ENCODE data around the gene TMEM179B. TPM values are rescaled to one million over a fixed set of nuclear protein-coding genes. Genes with fewer than 3 reads are reported as not detected.
A peak's percentile ranks its signal among the peaks of the same experiment; 100 is the strongest.
"Not testable (repeated sequence)": the region's sequence is repeated elsewhere in the genome, so short reads cannot be mapped to it uniquely, and the experiment has no call there.

TMEM179B gene
- total RNA-seq, 2 donors from 2014 or later = 46.7 to 54.5 TPM

GRCh38 chr11:62753736-62754603 lies 33.2 kb upstream of the TMEM179B start, which contains the start of gene ZBTB3:
Gene ZBTB3 (minus strand): TSS chr11:62754160. CDS start chr11:62753664, 496 bp downstream.
- peak within 1 kb of the TSS; percentile 92 for H3K27ac ChIP-seq
- peaks cover 8% of the 10 kb centered on the region for H3K4me1 ChIP-seq
- peak; percentile 99 for DNase-seq
- peak within 1 kb of the TSS; percentile 57 for H3K4me3 ChIP-seq
- H3K27me3 ChIP-seq = no peaks in the 10 kb centered on the region
- TF ChIP-seq CTCF (IDR thresholded peaks at IDR 0.05) = no peak
- no peaks in the 10 kb centered on the region for H3K9me3 ChIP-seq
- H3K36me3 ChIP-seq = no peaks in the 10 kb centered on the region
- intact Hi-C loops (cut with DNase I) = no loop called here
- H3K9ac ChIP-seq (ENCODE audit: low read depth in 2 of 2, low read length in 2 of 2) = peak within 1 kb of the TSS; percentile 79 to 86

- intact Hi-C loops (cut with DNase I) = no loop called here
- H3K27me3 ChIP-seq = no peaks in the 10 kb centered on the region
- no peak overlapping the region for H3K27ac ChIP-seq
- no peak overlapping the region for H3K4me3 ChIP-seq
- no peak for TF ChIP-seq CTCF (IDR thresholded peaks at IDR 0.05)
- peaks cover 8% of the 10 kb centered on the region for H3K4me1 ChIP-seq
- no peak for DNase-seq
- H3K36me3 ChIP-seq = no peaks in the 10 kb centered on the region
- no peaks in the 10 kb centered on the region for H3K9me3 ChIP-seq
- H3K9ac ChIP-seq (ENCODE audit: low read depth in 2 of 2, low read length in 2 of 2) = peak overlapping the region in 1 of 2 donors; percentile 40
These were observed 32.1 kb upstream of the TMEM179B start for GRCh38 chr11:62755086-62755615.

DNA sequence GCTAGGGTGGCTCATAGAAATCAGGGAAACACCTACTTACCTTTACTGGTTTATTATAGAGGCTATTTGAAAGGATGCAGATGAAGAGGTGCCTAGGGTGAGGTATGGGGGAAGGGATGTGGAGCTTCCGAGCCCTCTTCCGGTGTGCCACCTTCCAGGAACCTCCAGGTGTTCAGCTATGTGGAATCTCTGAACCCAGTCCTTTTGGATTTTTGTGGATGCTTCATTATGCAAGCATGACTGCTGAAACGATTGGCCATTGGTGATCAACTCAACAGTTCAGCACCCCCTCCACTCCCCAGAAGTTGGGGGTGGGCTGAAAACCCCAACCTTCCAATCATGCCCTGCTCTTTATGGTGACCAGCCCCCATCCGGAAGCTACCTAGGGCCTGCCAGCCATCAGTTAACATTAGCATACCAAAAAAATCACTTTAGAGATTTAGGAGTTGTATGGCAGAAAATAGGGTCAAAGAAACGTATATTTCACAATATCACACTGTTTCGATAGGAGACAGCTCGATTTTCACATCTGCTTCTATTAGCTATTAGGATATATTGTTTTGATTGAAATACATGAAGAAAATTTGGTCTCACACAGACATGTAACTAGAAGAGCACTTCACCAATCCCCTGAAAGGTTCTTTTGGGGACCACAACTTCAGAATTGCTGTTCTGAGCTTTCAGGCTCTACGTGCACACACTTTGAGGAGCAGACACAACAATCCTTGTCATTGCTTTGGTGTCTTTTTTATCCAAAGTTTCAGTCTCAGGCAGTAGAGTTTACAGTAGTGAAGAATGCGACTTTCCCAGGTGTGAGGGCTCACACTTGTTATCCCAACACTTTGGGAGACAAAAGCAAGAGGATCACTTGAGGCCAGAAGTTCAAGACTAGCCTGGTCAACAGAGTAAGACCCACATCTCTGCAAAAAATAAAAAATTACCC lies 29.1 kb upstream of the TMEM179B start:
- TF ChIP-seq CTCF (IDR thresholded peaks at IDR 0.05) = no peak
- H3K27me3 ChIP-seq = no peaks in the 10 kb centered on the region
- no peak overlapping the region for H3K4me3 ChIP-seq
- intact Hi-C loops (cut with DNase I) = no loop called here
- no peaks in the 10 kb centered on the region for H3K9me3 ChIP-seq
- no peaks in the 10 kb centered on the region for H3K36me3 ChIP-seq
- H3K9ac ChIP-seq (ENCODE audit: low read depth in 2 of 2, low read length in 2 of 2) = no peak overlapping the region
- peaks cover 11% of the 10 kb centered on the region for H3K4me1 ChIP-seq
- DNase-seq = no peak
- no peak overlapping the region for H3K27ac ChIP-seq

DNA sequence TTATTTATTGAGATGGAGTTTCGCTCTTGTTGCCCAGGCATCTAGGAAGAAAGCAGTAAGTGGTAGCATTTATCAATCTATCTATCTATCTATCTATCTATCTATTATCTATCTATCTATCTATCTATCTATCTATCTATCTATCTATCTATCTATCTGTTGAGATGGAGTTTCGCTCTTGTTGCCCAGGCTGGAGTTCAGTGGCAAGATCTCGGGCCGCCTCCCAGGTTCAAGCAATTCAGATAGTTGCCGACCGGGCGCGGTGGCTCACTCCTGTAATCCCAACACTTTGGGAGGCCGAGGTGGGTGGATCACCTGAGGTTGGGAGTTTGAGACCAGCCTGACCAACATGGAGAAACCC lies 26.4 kb upstream of the TMEM179B start:
- DNase-seq = peak; percentile 32
- not testable (repeated sequence) for H3K9ac ChIP-seq (ENCODE audit: low read depth in 2 of 2, low read length in 2 of 2); H3K4me1 ChIP-seq; H3K9me3 ChIP-seq; H3K27me3 ChIP-seq; H3K36me3 ChIP-seq
- Histone ChIP-seq H3K4me3 (peak overlapping the region; percentile 87), H3K27ac (peak overlapping the region; percentile 81)
- intact Hi-C loops (cut with DNase I) = loop anchor here (10.0 kb wide), 1 partner anchor 46 kb away; no protein-coding TSS in a partner anchor

DNA sequence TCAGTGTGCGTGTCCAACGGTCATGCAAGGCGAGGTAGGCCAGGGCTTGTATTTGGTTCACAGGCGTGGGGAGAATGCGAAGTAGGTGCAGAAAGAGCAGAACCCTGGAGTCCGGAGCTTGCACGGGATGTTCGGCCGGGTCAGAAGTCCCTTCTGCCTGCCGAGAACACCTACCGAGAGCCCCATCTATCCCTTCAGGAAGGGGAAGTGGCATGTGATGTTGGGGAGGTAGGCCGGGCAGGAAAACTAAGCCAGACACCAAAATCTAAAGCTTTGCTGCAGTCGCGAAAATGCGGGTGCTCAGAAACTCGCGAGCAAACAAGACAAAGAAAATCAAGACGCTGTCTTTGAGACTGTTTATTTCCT lies 16.4 kb upstream of the TMEM179B start:
- intact Hi-C loops (cut with DNase I) = no loop called here

More for the DNA sequence above, 16.4 kb upstream of the TMEM179B start:
- Histone ChIP-seq H3K36me3 (no peaks in the 10 kb centered on the region), H3K4me3 (peak overlapping the region; percentile 64), H3K9ac (ENCODE audit: low read depth in 2 of 2, low read length in 2 of 2) (peak overlapping the region; percentile 64 to 73), H3K4me1 (peaks cover 9% of the 10 kb centered on the region), H3K27me3 (no peaks in the 10 kb centered on the region), H3K27ac (peak overlapping the region; percentile 92), H3K9me3 (no peaks in the 10 kb centered on the region)
- no peak for TF ChIP-seq CTCF (IDR thresholded peaks at IDR 0.05)
- DNase-seq = peak; percentile 44
